GM12891 (cell line): ENCODE results near the gene SLC38A10.

ENCODE experiments used
- POLR2A ChIP-seq: IDR thresholded peaks from 2 replicates; pipeline ENCODE4 v1.6.1; 2011; ENCODE audit warnings: low read depth, low read length, control low read depth
- POLR2AphosphoS5 ChIP-seq: IDR thresholded peaks from 2 replicates; pipeline ENCODE4 v1.6.1; 2011; ENCODE audit warnings: low read depth, low read length, control low read depth
- SPI1 ChIP-seq: IDR thresholded peaks from 2 replicates; pipeline ENCODE4 v1.6.1; 2011; ENCODE audit warnings: low read depth, low read length, control low read depth

DNA sequence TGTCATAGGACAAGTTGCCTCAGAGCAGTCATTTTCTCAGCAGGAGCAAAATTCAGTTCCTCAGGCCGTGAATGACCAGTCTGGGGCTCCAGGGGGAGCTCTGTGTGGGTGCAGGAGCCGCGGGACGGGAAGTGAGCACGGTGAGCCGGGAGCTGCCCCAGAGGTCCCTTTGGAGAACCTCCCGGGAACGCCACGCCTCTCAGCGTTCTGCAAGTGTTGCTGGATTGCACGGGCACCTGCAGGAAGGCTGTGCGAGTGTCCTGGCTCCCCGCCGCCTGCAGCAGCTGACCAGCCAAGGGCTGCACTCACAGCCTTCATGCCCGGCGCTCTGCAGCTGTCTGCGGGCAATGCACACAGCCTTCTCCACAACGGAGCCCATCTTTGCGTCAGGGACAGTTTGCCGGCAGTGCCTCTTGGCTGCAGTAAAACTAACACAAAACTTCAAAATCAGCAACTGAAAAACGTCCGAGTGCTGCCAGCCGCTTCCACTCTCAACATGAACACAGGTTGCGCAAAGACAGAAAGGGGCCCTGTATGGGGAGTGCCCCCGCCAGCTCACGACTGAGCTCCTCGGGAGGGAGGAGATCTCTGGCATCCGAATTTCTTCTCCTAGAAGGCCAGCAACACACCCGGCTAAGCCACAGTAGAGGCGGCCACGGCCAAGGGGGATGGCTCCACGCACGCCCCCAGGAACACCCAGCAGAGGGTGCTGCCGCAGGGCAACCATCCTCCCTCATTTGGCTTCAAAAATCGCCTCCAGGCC is 40.0 kb downstream of the SLC38A10 start:
- TF ChIP-seq POLR2AphosphoS5 (no peak), POLR2A (no peak), SPI1 (no peak)
